Left ventricle myocardium superior (tissue), 1 donor: ENCODE measurements around the gene NAV2. TPM values are rescaled to one million over a fixed set of nuclear protein-coding genes. Genes with fewer than 3 reads are reported as not detected.
"Not testable (repeated sequence)": the region's sequence is repeated elsewhere in the genome, so short reads cannot be mapped to it uniquely, and the experiment has no call there.

Experiments used
- ATAC-seq: fragments of 200-7000 bp; cut with Tn5 transposase; one replicate; pipeline ENCODE4 v1.9.1; 2020; ENCODE audit warnings: mild to moderate bottlenecking, moderate library complexity
- DNase-seq: peaks from one replicate; pipeline ENCODE4 v3.0.0-alpha.2; 2020
- intact Hi-C: fragments of 100-400 bp; cut with micrococcal nuclease; formaldehyde crosslinking; loops from one replicate; pipeline ENCODE4 v1.11.0; 2022
- total RNA-seq: library from RNA; stranded (reverse); fragmentation: NEBNext Ultra II Directional; extraction: Animal tissue kit (Norgen Biotek cat#: 25700); gene quantifications from one replicate; pipeline ENCODE4 v1.2.1, GENCODE V29; 2021
- donor health status: DM: no; HTN: yes; CAD: no; lungs with severe emphysema.

The NAV2 gene
- total RNA-seq, 1 donor from 2014 or later = 8.8 TPM

- ATAC-seq = peak; percentile 47
- intact Hi-C loops = loop anchor here (5.0 kb wide), 2 partner anchors 64 to 159 kb away; no protein-coding TSS in a partner anchor
These were observed 398.5 kb downstream of the NAV2 start for GRCh38 chr11:20110908-20111669.

GRCh38 chr11:20111871-20112270 lies 399.2 kb downstream of the NAV2 start:
- no peak for DNase-seq
- intact Hi-C loops = loop anchor here (5.0 kb wide), 2 partner anchors 65 to 160 kb away; no protein-coding TSS in a partner anchor
- ATAC-seq = peak; percentile 8

More at GRCh38 chr11:20110908-20111669, 398.5 kb downstream of the NAV2 start:
- no peak for DNase-seq

GRCh38 chr11:20112291-20113148 lies 399.9 kb downstream of the NAV2 start:
- DNase-seq (peak; percentile 84), ATAC-seq (peak; percentile 96)
- intact Hi-C loops = loop anchor here (5.0 kb wide), 2 partner anchors 65 to 160 kb away; no protein-coding TSS in a partner anchor

- DNase-seq (no peak), ATAC-seq (no peak)
- intact Hi-C loops = loop anchor here (5.0 kb wide), 2 partner anchors 66 to 161 kb away; no protein-coding TSS in a partner anchor
These were observed 400.5 kb downstream of the NAV2 start for GRCh38 chr11:20113149-20113438.

- DNase-seq (no peak), ATAC-seq (no peak)
- intact Hi-C loops = loop anchor here (5.0 kb wide), 2 partner anchors 67 to 162 kb away; no protein-coding TSS in a partner anchor
These were observed 402.0 kb downstream of the NAV2 start for GRCh38 chr11:20114588-20114987.

- ATAC-seq = no peak
- no peak for DNase-seq
- intact Hi-C loops = no loop called here
These were observed 404.2 kb downstream of the NAV2 start for GRCh38 chr11:20116825-20117224.

- no peak for DNase-seq
- no peak for ATAC-seq
- intact Hi-C loops = no loop called here
These were observed 404.7 kb downstream of the NAV2 start for GRCh38 chr11:20117291-20117690.

GRCh38 chr11:20118209-20118608 lies 405.6 kb downstream of the NAV2 start:
- DNase-seq (no peak), ATAC-seq (no peak)
- intact Hi-C loops = no loop called here

GRCh38 chr11:20119315-20119714 lies 406.7 kb downstream of the NAV2 start:
- ATAC-seq (no peak), DNase-seq (no peak)
- intact Hi-C loops = no loop called here

GRCh38 chr11:20120134-20120925 lies 407.7 kb downstream of the NAV2 start:
- ATAC-seq (no peak), DNase-seq (no peak)
- intact Hi-C loops = loop anchor here (10.0 kb wide), 1 partner anchor 234 kb away; no protein-coding TSS in a partner anchor

- ATAC-seq (no peak), DNase-seq (no peak)
- intact Hi-C loops = loop anchor here (10.0 kb wide), 1 partner anchor 233 kb away; no protein-coding TSS in a partner anchor
These were observed 409.5 kb downstream of the NAV2 start for GRCh38 chr11:20122131-20122530.

GRCh38 chr11:20125927-20126326 lies 413.3 kb downstream of the NAV2 start:
- intact Hi-C loops = loop anchor here (10.0 kb wide), 1 partner anchor 229 kb away; no protein-coding TSS in a partner anchor
- no peak for DNase-seq
- no peak for ATAC-seq

- ATAC-seq (no peak), DNase-seq (no peak)
- intact Hi-C loops = loop anchor here (10.0 kb wide), 1 partner anchor 228 kb away; no protein-coding TSS in a partner anchor
These were observed 414.1 kb downstream of the NAV2 start for GRCh38 chr11:20126724-20127123.

- DNase-seq (peak; percentile 80), ATAC-seq (peak; percentile 82)
- intact Hi-C loops = loop anchor here (10.0 kb wide), 1 partner anchor 227 kb away; no protein-coding TSS in a partner anchor
These were observed 415.3 kb downstream of the NAV2 start for GRCh38 chr11:20127671-20128527.

GRCh38 chr11:20128528-20128825 lies 415.8 kb downstream of the NAV2 start:
- not testable (repeated sequence) for ATAC-seq, DNase-seq
- intact Hi-C loops = loop anchor here (10.0 kb wide), 1 partner anchor 226 kb away; no protein-coding TSS in a partner anchor

- DNase-seq (no peak), ATAC-seq (no peak)
- intact Hi-C loops = loop anchor here (5.0 to 10.0 kb wide), 2 partner anchors 192 to 225 kb away; no protein-coding TSS in a partner anchor
These were observed 417.0 kb downstream of the NAV2 start for GRCh38 chr11:20129665-20130064.

GRCh38 chr11:20131788-20132666 lies 419.4 kb downstream of the NAV2 start:
- ATAC-seq = peak; percentile 79
- intact Hi-C loops = loop anchor here (5.0 kb wide), 1 partner anchor 195 kb away; no protein-coding TSS in a partner anchor
- peak; percentile 67 for DNase-seq
